Bronchial epithelial cell (primary cell): ENCODE results near the gene TNK2. TPM values are rescaled to one million over a fixed set of nuclear protein-coding genes. Genes with fewer than 3 reads are reported as not detected.

Source experiments
- DNase-seq: peaks from one replicate; pipeline ENCODE4 v3.0.0-alpha.2; 2010; ENCODE audit warnings: low read depth
- FAIRE-seq: peaks from 2 replicates; lab custom pipeline; 2011; peaks lifted over from hg19 to GRCh38; lab: Jason Lieb, UNC
- H3K27me3 ChIP-seq: 2 replicates; pipeline ENCODE4 v1.5.1; 2011; ENCODE audit warnings: low read length; ENCODE audit not compliant: control insufficient read depth, insufficient read depth
- H3K36me3 ChIP-seq: 2 replicates; pipeline ENCODE4 v1.5.1; 2011; ENCODE audit warnings: low read length; ENCODE audit not compliant: control insufficient read depth, insufficient read depth
- H3K4me3 ChIP-seq: 2 replicates; pipeline ENCODE4 v1.5.1; 2011; ENCODE audit warnings: mild to moderate bottlenecking, low read depth, low read length, control low read depth
- total RNA-seq: library from RNA; depleted of rRNA; stranded (reverse); fragments of >200 nt; gene quantifications from 2 replicates; pipeline ENCODE4 v1.2.1, GENCODE V29; 2014
- TF ChIP-seq, protein P1 (sequence below): IDR thresholded peaks from 2 replicates; pipeline ENCODE4 v1.5.1; 2011; ENCODE audit warnings: mild to moderate bottlenecking, moderate library complexity, low read length, control low read depth, inconsistent platforms; ENCODE audit not compliant: insufficient read depth, severe bottlenecking

TNK2 gene
- total RNA-seq, 1 donor from 2014 or later = 6.3 TPM

DNA sequence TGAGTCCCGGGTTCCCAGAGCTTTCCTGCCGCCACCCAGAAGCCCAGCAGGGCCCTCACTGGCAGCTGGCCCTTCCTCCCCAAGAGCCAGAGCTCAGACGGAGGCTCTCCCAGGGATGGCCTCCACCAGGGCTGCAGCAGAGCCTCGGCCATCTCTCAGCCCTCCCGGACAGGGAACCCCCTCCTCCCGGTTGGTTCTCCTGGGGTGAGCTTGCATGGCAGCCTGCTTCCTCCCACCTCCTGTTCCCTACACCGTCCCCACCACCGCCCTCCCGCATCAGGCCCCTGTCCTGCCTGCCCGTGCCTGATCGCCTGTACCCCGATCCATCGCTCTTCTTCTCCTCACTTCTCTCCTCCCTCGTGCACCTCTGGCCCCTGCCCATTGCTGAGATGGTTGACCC is 72.6 kb downstream of the TNK2 start:
- peaks cover 5% of the 10 kb centered on the region for H3K27me3 ChIP-seq
- no peak overlapping the region for H3K4me3 ChIP-seq
- no peak for FAIRE-seq
- TF ChIP-seq, protein P1, sequence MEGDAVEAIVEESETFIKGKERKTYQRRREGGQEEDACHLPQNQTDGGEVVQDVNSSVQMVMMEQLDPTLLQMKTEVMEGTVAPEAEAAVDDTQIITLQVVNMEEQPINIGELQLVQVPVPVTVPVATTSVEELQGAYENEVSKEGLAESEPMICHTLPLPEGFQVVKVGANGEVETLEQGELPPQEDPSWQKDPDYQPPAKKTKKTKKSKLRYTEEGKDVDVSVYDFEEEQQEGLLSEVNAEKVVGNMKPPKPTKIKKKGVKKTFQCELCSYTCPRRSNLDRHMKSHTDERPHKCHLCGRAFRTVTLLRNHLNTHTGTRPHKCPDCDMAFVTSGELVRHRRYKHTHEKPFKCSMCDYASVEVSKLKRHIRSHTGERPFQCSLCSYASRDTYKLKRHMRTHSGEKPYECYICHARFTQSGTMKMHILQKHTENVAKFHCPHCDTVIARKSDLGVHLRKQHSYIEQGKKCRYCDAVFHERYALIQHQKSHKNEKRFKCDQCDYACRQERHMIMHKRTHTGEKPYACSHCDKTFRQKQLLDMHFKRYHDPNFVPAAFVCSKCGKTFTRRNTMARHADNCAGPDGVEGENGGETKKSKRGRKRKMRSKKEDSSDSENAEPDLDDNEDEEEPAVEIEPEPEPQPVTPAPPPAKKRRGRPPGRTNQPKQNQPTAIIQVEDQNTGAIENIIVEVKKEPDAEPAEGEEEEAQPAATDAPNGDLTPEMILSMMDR = no peak
- no peaks in the 10 kb centered on the region for H3K36me3 ChIP-seq
- no peak for DNase-seq

GRCh38 chr3:195834675-195835583 is 73.4 kb downstream of the TNK2 start:
- no peak overlapping the region for H3K4me3 ChIP-seq
- TF ChIP-seq, protein P1 = no peak
- no peaks in the 10 kb centered on the region for H3K36me3 ChIP-seq
- no peak for FAIRE-seq
- DNase-seq = no peak
- H3K27me3 ChIP-seq = peaks cover 5% of the 10 kb centered on the region

GRCh38 chr3:195829897-195830254 is 78.5 kb downstream of the TNK2 start:
- Histone ChIP-seq H3K36me3 (no peaks in the 10 kb centered on the region), H3K27me3 (peaks cover 2% of the 10 kb centered on the region), H3K4me3 (no peak overlapping the region)
- TF ChIP-seq, protein P1 = no peak
- FAIRE-seq (no peak), DNase-seq (no peak)

DNA sequence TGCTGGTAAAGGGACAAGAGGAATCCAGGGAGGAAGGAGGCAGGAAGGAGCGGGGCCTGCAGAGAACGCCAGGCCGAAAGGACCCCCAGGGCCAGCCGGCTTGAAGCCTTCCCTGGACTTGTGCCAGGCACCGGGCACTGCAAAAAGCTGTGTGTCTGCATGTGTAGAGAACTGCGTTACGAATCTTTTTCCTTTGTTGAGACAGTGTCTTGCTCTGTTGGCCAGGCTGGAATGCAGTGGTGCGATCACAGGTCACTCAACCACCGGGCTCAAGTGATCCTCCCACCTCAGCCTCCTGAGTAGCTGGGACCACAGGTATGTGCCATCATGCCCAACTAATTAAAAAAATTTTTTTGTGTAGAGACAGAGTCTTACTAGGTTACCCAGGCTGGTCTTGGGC is 79.6 kb downstream of the TNK2 start:
- no peak for DNase-seq
- FAIRE-seq = no peak
- TF ChIP-seq, protein P1 = no peak
- peaks cover 2% of the 10 kb centered on the region for H3K27me3 ChIP-seq
- no peaks in the 10 kb centered on the region for H3K36me3 ChIP-seq
- H3K4me3 ChIP-seq = no peak overlapping the region

GRCh38 chr3:195825857-195826804 is 82.2 kb downstream of the TNK2 start:
- no peak for DNase-seq
- H3K4me3 ChIP-seq = no peak overlapping the region
- H3K27me3 ChIP-seq = peaks cover 2% of the 10 kb centered on the region
- TF ChIP-seq, protein P1 = no peak
- FAIRE-seq = no peak
- H3K36me3 ChIP-seq = no peaks in the 10 kb centered on the region
